GM10266 (cell line): Measurements from ENCODE around the gene RGS6.

ENCODE experiments used
- DNase-seq: peaks from one replicate; pipeline ENCODE4 v3.0.0; 2012; ENCODE audit errors: extremely low spot score
- TF ChIP-seq, protein P1 (sequence below): IDR thresholded peaks from 2 replicates; pipeline ENCODE4 v1.5.1; 2012; ENCODE audit warnings: mild to moderate bottlenecking, low read depth; ENCODE audit not compliant: control insufficient read depth, insufficient read depth; ENCODE audit errors: missing control alignments

The RGS6 gene

DNA sequence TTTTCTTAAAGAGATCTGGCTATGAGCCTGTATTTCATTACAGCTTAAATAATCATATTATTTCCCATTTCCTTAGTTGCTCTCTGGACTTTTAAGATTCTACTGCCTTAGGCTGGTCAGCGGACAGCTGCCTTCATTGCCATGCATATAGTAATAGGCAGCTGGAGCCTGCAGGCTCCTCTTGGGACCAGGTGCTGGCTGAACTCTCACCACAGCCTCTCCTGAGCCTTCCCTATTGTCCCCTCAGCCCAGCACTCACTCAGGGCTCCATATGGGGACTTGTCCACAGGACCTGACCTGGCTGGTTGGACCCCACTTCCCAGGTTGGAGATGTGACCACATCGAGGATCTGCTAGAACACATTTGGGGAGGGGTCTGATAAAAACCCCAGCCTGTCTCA lies 556.3 kb downstream of the RGS6 start:
- TF ChIP-seq, protein P1, sequence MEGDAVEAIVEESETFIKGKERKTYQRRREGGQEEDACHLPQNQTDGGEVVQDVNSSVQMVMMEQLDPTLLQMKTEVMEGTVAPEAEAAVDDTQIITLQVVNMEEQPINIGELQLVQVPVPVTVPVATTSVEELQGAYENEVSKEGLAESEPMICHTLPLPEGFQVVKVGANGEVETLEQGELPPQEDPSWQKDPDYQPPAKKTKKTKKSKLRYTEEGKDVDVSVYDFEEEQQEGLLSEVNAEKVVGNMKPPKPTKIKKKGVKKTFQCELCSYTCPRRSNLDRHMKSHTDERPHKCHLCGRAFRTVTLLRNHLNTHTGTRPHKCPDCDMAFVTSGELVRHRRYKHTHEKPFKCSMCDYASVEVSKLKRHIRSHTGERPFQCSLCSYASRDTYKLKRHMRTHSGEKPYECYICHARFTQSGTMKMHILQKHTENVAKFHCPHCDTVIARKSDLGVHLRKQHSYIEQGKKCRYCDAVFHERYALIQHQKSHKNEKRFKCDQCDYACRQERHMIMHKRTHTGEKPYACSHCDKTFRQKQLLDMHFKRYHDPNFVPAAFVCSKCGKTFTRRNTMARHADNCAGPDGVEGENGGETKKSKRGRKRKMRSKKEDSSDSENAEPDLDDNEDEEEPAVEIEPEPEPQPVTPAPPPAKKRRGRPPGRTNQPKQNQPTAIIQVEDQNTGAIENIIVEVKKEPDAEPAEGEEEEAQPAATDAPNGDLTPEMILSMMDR: no peak
- no peak for DNase-seq

DNA sequence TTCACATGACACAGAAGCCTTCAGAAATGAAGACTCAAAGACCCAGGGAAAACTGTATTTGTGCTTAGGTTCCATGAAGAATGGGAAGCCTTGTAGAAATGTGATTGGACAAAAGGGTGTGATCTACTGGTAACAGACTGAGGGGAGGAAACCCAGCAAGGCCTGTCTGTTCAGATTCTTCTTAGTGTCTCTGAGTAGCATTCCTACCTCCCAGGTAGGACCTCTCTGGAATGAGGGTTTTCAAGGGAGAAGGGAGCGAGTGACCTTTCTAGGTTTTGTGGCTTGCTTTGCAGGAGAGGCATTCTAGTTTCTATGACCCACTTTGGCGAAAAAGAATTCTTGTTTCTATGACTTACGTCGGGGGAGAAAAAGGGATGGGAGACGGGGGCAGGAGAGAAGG lies 560.0 kb downstream of the RGS6 start:
- DNase-seq: no peak
- TF ChIP-seq, protein P1: no peak

DNA sequence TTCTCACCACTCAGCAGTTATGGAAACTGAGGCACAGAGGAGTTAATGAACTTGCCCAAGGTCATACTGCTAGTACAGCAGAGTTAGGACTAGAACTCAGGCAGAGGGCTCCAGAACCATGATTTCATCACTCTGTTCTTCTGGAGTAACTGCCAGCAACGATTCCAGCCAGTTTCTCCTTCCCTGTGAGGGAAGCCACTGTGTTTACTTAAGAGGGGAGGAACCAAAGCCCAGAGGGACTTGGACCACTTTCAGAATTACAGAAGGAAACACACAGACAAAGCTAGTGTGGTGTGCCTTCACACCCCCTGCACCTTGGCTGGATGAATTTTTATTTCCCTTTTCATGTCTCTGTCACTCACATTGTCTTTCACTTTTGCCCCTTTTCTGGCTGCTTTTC lies 563.4 kb downstream of the RGS6 start:
- TF ChIP-seq, protein P1: no peak
- DNase-seq: no peak

DNA sequence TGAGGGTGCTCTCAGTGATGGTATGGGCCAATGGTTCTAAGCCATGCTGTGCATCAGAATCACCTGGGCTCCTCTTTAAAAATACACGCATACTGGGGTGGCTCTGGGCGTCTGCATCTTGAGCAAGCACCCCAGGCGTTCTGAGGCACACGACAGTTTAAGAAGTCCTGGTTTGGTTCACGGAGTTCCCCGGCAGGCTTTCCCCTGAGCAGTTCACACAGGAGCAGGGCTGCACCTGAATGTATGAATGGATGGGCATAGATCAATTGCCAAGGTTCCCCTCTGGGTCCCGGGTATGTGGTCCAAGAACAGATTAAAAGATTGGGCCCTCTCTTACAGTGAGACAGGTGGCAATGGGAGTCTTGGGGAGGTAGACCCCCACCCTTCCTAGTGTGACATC lies 566.4 kb downstream of the RGS6 start:
- no peak for DNase-seq
- TF ChIP-seq, protein P1: no peak

DNA sequence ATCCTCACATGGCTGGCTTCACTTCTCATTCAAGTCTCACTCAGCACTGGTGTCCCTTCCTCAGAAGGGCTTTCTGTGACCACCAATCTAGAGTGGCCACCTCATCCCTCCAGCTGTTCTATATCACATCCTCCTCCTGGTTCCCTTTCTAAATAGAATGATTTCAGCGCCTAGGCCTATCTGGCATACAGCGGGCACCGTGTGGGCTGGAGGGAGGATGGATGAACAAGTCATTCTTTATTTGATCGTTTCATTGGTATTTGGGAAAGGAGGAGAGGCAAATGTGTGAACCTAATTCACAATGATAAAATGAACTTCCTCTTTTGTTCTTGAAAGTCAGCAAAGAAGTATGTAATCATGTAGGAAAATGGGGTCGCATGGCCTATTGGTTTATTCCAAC lies 567.5 kb downstream of the RGS6 start:
- DNase-seq: no peak

DNA sequence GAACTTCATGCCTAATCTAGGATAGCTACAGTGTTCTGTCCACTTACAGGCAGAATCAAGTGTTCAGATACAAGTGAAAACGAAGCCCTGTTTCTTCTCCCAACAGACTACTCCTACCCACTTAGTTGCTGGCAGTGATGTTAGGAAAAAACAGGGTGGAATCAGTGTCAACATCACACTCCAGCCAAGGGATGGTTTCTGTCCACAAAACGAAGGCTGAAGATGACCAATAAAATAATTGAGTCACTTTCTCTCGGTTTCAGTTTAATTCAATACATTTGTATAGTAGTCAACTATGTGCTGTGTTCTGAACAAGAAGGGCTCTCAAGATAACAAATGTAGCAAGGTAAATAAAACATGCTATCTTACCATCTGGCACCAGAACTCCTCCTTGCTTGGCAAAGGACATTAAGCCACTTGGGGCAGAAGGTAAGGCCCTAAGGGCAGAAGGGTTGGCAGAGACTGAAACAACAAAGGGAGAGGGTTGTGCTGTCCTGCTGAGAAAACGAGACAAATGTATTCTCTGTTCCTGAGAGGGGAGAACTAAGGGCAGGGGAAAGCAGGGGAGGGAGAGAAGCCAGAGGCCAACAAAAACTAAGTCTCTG lies 568.1 kb downstream of the RGS6 start:
- DNase-seq: no peak
- TF ChIP-seq, protein P1: no peak

More for the DNA sequence above, 567.5 kb downstream of the RGS6 start:
- TF ChIP-seq, protein P1: no peak

DNA sequence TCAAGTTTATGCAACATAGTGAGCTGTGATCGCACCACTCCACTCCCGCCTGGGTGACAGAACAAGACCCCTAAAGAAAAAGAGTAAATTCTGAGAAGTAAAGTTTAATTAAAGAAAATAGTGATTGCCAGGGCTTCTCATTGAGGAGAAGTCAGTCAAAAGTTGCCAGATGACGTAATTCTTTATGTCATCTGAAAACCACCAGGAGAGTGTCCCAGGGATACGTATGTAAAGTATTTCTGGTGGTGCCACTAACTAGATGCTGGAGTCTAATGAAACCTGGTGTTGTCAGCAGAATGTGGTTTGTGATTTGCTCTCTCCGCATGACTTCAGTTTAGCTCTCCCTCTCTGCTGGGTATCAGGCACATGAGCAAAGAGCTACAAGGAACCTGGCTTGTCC lies 569.2 kb downstream of the RGS6 start:
- DNase-seq: no peak
- TF ChIP-seq, protein P1: no peak
